HepG2 (cell line): ENCODE measurements around the gene CEP78. TPM values are rescaled to one million over a fixed set of nuclear protein-coding genes. Genes with fewer than 3 reads are reported as not detected.

Experiments used
- ATAC-seq: fragments of 200-7000 bp; cut with Tn5 transposase; 3 replicates; pipeline ENCODE4 v1.9.1; 2020; ENCODE audit warnings: mild to moderate bottlenecking, moderate library complexity
- BruUV-seq: library from RNA; stranded (reverse); fragments of 400-500 nt; replicated peaks from 2 replicates; lab custom pipeline; 2021; lab: Mats Ljungman, UMichigan
- CTCF ChIA-PET: fragments of 300-600 bp; formaldehyde crosslinking; extraction: SDS; loops from one replicate; lab custom pipeline; 2021; ENCODE audit warnings: low total read pairs, inconsistent platforms, low intra/inter-chr PET ratio; lab: Yijun Ruan, JAX
- POLR2A ChIA-PET: fragments of 350-600 bp; sonication (Branson Sonifier 250); formaldehyde crosslinking; loops from one replicate; lab custom pipeline; 2020; ENCODE audit warnings: antibody characterized with exemption, inconsistent platforms; lab: Yijun Ruan, JAX
- DNase-seq: peaks from one replicate; pipeline ENCODE4 v3.0.0-alpha.2; 2015; ENCODE audit warnings: low spot score
- FAIRE-seq: peaks from 3 replicates; lab custom pipeline; 2011; peaks lifted over from hg19 to GRCh38; lab: Jason Lieb, UNC
- H2AFZ ChIP-seq: one replicate; pipeline ENCODE4 v1.6.1; 2011; ENCODE audit warnings: low read length, inconsistent platforms
- H3K27ac ChIP-seq: fragments of 300-600 bp; 3 replicates; pipeline ENCODE4 v1.8.0; 2011; ENCODE audit warnings: mixed run types, mild to moderate bottlenecking, mixed read lengths, low read length, inconsistent platforms; ENCODE audit not compliant: insufficient read depth; ENCODE audit errors: extremely low read length
- H3K27me3 ChIP-seq, 2 experiments: fragments of 200-600 bp in 1 of 2; 2 replicates in 1 of 2; 3 replicates in 1 of 2; pipeline versions ENCODE4 v1.6.0 to v1.8.0; 2011; ENCODE audit warnings: low read length in 2 of 2, mild to moderate bottlenecking in 2 of 2, moderate library complexity in 2 of 2, inconsistent platforms in 1 of 2; ENCODE audit not compliant: insufficient read depth in 2 of 2, control insufficient read depth in 1 of 2
- H3K36me3 ChIP-seq, 2 experiments: fragments of 200-600 bp in 1 of 2; replicated peaks in 1 of 2; 2 replicates in 1 of 2; 3 replicates in 1 of 2; pipeline versions ENCODE4 v1.5.1 to v1.8.0; 2011; ENCODE audit warnings: low read length in 2 of 2, inconsistent platforms in 1 of 2; ENCODE audit not compliant: insufficient read depth in 2 of 2, control insufficient read depth in 1 of 2
- H3K4me1 ChIP-seq: 2 replicates; pipeline ENCODE4 v1.5.1; 2012; ENCODE audit warnings: low read length, inconsistent platforms; ENCODE audit not compliant: insufficient read depth
- H3K4me2 ChIP-seq: 2 replicates; pipeline ENCODE4 v1.6.0; 2011; ENCODE audit warnings: low read depth, low read length, inconsistent platforms
- H3K4me3 ChIP-seq, 3 experiments: fragments of 200-600 bp in 1 of 3; sonication (generic), shearing (Covaris generic) in 1 of 3; replicated peaks in 1 of 3; 2 replicates each; pipeline ENCODE4 v1.5.1; 2011 to 2016; ENCODE audit warnings: low read length in 3 of 3, inconsistent platforms in 2 of 3, low read depth in 2 of 3, mild to moderate bottlenecking in 2 of 3, control low read depth in 1 of 3, mixed read lengths in 1 of 3; ENCODE audit not compliant: insufficient read depth in 1 of 3
- H3K79me2 ChIP-seq: one replicate; pipeline ENCODE4 v1.6.1; 2011; ENCODE audit warnings: low read length, inconsistent platforms; ENCODE audit not compliant: insufficient read depth
- H3K9ac ChIP-seq: 2 replicates; pipeline ENCODE4 v1.6.0; 2011; ENCODE audit warnings: mild to moderate bottlenecking, low read depth, low read length, inconsistent platforms; ENCODE audit not compliant: insufficient read depth
- H3K9me3 ChIP-seq: 2 replicates; pipeline ENCODE4 v1.5.1; 2012; ENCODE audit warnings: mild to moderate bottlenecking, low read length
- H4K20me1 ChIP-seq: 2 replicates; pipeline ENCODE4 v1.6.0; 2011; ENCODE audit warnings: inconsistent platforms, mild to moderate bottlenecking, low read length, moderate library complexity; ENCODE audit not compliant: insufficient read depth
- AGO1 ChIP-seq: fragments of 200-400 bp; formaldehyde crosslinking; IDR thresholded peaks from 2 replicates; pipeline ENCODE4 v1.6.1; 2017; ENCODE audit warnings: mild to moderate bottlenecking, low read depth, low read length, moderate library complexity; ENCODE audit not compliant: poor library complexity, severe bottlenecking
- ATAD3A ChIP-seq: sonication (generic); formaldehyde crosslinking; IDR thresholded peaks from 2 replicates; pipeline ENCODE4 v1.4.0; 2020; ENCODE audit warnings: missing genetic modification reagents
- MED8 ChIP-seq: sonication (generic); formaldehyde crosslinking; IDR thresholded peaks from 2 replicates; pipeline ENCODE4 v1.8.1; 2023; ENCODE audit warnings: mild to moderate bottlenecking, missing genetic modification reagents; ENCODE audit not compliant: insufficient replicate concordance
- NR2F1 ChIP-seq, 2 experiments: fragments of 450-650 bp in 1 of 2; formaldehyde crosslinking in 1 of 2; IDR thresholded peaks; 2 replicates each; pipeline versions ENCODE4 v1.5.0 to v1.6.1; 2016 to 2020; ENCODE audit warnings: mild to moderate bottlenecking in 1 of 2, missing compliant biosample characterization in 1 of 2, missing genetic modification reagents in 1 of 2, moderate library complexity in 1 of 2
- PAX8 ChIP-seq: sonication (generic); formaldehyde crosslinking; IDR thresholded peaks from 2 replicates; pipeline ENCODE4 v1.8.0; 2022; ENCODE audit warnings: mild to moderate bottlenecking, missing genetic modification reagents, borderline replicate concordance
- XBP1 ChIP-seq: sonication (generic); formaldehyde crosslinking; IDR thresholded peaks from 2 replicates; pipeline ENCODE4 v1.5.0; 2020; ENCODE audit warnings: missing genetic modification reagents
- ZNF121 ChIP-seq: sonication (generic); formaldehyde crosslinking; IDR thresholded peaks from 2 replicates; pipeline ENCODE4 v1.5.0; 2020; ENCODE audit warnings: mild to moderate bottlenecking, missing genetic modification reagents
- ZNF160 ChIP-seq: sonication (generic); formaldehyde crosslinking; IDR thresholded peaks from 2 replicates; pipeline ENCODE4 v1.8.0; 2022; ENCODE audit warnings: mild to moderate bottlenecking, inconsistent platforms, missing genetic modification reagents
- ZNF446 ChIP-seq: sonication (generic); formaldehyde crosslinking; IDR thresholded peaks from 2 replicates; pipeline ENCODE4 v1.5.0; 2020; ENCODE audit warnings: mild to moderate bottlenecking, missing genetic modification reagents
- ZNF556 ChIP-seq: sonication (generic); formaldehyde crosslinking; IDR thresholded peaks from 2 replicates; pipeline ENCODE4 v1.4.0; 2020; ENCODE audit warnings: mild to moderate bottlenecking, missing genetic modification reagents, borderline replicate concordance
- WGBS: methylation state at CpG from one replicate; pipeline ENCODE4 v1.1.6; 2017; ENCODE audit warnings: low lambda C conversion rate; 5-methylcytosine and 5-hydroxymethylcytosine counted together
- in situ Hi-C: cut with HindIII; loops from 2 replicates; pipeline ENCODE4 v1.10.0; 2017; ENCODE audit warnings: low pct_unique_long_range_greater_than_20kb; ENCODE audit not compliant: extremely low pct_ligation_motif_present
- intact Hi-C: fragments of 100-400 bp; cut with micrococcal nuclease; formaldehyde crosslinking; loops from one replicate; pipeline ENCODE4 v1.10.0; 2022; ENCODE audit not compliant: unreplicated experiment
- polyA plus RNA-seq, 8 experiments: library from polyadenylated mRNA; depleted of rRNA in 3 of 8; stranded (reverse) in 7 of 8; unstranded in 1 of 8; fragments of >200 nt; fragmentation: Illumina TruSeq in 4 of 8; extraction: Trizol in 4 of 8; gene quantifications; 2 replicates each; pipeline versions ENCODE4 v1.2.1 to v1.2.3, GENCODE V29; 2011 to 2016; ENCODE audit warnings: low read depth in 4 of 8, missing spikeins in 1 of 8, mixed read lengths in 1 of 8; ENCODE audit not compliant: insufficient read depth in 1 of 8
- total RNA-seq, 5 experiments: library from RNA; depleted of rRNA; stranded (reverse); fragments of >200 nt; fragmentation: Illumina TruSeq; extraction: Trizol; gene quantifications; 2 replicates each; pipeline ENCODE4 v1.2.3, GENCODE V29; 2016; ENCODE audit warnings: low read depth in 1 of 5
- TF ChIP-seq, protein P1 (sequence below): IDR thresholded peaks from 2 replicates; pipeline ENCODE4 v1.6.1; 2016; ENCODE audit warnings: missing compliant biosample characterization, missing genetic modification reagents, borderline replicate concordance

Gene CEP78
- total and polyA plus RNA-seq, 2 of the 13 experiments (the other 11 are each of a cell fraction or from before 2014, with no cell fraction given) = 5.1 to 30.8 TPM

- 69% methylated on average over 2 of the region's 2 CpGs for WGBS
- in situ Hi-C loops (no loop called here), intact Hi-C loops (no loop called here)
- peaks cover 46 to 90% of the 10 kb centered on the region in 2 experiments for H3K36me3 ChIP-seq
- H3K4me3 ChIP-seq = no peak overlapping the region
- DNase-seq (no peak), ATAC-seq (no peak), FAIRE-seq (no peak)
- POLR2A ChIA-PET = interaction anchor here (9.3 kb wide), 1 partner anchor 12 kb away, joined by 76 read pairs; the partner anchor contains the start of gene PSAT1
- CTCF ChIA-PET = no interaction called here
- H3K4me1 ChIP-seq = peaks cover 17% of the 10 kb centered on the region
- no peaks in the 10 kb centered on the region for H3K27me3 ChIP-seq
- TF ChIP-seq MED8 (CRISPR knock-in tag) = no peak
- TF ChIP-seq PAX8 (CRISPR knock-in tag) = no peak
- TF ChIP-seq ZNF446 (CRISPR knock-in tag) = no peak
- no peak for TF ChIP-seq ZNF121 (CRISPR knock-in tag)
- TF ChIP-seq, protein P1, sequence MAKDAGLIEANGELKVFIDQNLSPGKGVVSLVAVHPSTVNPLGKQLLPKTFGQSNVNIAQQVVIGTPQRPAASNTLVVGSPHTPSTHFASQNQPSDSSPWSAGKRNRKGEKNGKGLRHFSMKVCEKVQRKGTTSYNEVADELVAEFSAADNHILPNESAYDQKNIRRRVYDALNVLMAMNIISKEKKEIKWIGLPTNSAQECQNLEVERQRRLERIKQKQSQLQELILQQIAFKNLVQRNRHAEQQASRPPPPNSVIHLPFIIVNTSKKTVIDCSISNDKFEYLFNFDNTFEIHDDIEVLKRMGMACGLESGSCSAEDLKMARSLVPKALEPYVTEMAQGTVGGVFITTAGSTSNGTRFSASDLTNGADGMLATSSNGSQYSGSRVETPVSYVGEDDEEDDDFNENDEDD = no peak
- TF ChIP-seq AGO1 = no peak
- TF ChIP-seq XBP1 (CRISPR knock-in tag) = no peak
- TF ChIP-seq ZNF556 (CRISPR knock-in tag) = no peak
- no peak for TF ChIP-seq NR2F1 (CRISPR knock-in tag; IDR thresholded peaks at IDR 0.05)
- TF ChIP-seq ZNF160 (CRISPR knock-in tag) = no peak
- no peak for TF ChIP-seq ATAD3A (CRISPR knock-in tag)
- no peak overlapping the region for H3K4me2 ChIP-seq
- no TSS peak for BruUV-seq
- H3K27ac ChIP-seq = no peak overlapping the region
- H3K79me2 ChIP-seq = peaks cover 15% of the 10 kb centered on the region
- H3K9me3 ChIP-seq = no peaks in the 10 kb centered on the region
- H2AFZ ChIP-seq = no peak overlapping the region
- H3K9ac ChIP-seq = no peak overlapping the region
- H4K20me1 ChIP-seq = peaks cover 32% of the 10 kb centered on the region
Observed at GRCh38 chr9:78307360-78307759, 71.5 kb downstream of the CEP78 start.
